ENCODE results near the gene C10orf67.

The C10orf67 gene

DNA sequence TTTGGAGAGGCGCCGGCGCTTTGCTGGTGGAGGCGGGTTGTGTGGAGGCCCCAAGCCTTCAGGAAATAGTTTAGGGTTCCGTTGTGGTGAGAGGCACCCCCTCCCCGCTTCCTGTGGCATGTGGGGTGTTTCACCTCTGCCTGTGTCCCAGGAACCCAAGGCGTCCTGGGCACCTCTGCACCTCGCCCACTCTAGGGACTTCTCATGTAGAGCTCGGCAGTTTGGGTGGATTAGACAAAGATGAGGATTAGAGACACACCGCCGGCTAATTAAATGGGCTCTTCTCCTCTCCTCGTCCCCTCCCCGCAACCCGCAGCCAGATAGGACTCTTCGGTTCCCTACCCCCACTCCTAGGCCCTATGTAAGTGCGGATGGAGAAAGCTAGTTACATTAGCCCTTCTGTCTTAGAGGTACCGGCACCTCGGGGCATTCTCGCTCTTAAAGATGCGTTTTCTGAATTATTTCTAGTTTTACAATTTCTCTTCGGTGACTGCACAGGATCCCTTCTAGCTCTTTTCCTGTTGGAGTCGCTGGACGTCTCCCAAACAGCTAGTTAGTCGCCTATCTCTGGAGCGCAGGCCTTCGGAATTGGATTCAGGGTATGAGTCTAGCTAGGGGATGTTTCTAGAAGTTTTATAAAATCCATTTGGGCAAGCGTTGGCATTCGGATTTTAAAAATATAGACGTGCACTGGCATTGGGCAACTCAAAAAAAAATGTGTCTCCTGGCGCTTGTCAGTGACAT, 144.7 kb downstream of the C10orf67 start:
- TF ChIP-seq, protein P1, sequence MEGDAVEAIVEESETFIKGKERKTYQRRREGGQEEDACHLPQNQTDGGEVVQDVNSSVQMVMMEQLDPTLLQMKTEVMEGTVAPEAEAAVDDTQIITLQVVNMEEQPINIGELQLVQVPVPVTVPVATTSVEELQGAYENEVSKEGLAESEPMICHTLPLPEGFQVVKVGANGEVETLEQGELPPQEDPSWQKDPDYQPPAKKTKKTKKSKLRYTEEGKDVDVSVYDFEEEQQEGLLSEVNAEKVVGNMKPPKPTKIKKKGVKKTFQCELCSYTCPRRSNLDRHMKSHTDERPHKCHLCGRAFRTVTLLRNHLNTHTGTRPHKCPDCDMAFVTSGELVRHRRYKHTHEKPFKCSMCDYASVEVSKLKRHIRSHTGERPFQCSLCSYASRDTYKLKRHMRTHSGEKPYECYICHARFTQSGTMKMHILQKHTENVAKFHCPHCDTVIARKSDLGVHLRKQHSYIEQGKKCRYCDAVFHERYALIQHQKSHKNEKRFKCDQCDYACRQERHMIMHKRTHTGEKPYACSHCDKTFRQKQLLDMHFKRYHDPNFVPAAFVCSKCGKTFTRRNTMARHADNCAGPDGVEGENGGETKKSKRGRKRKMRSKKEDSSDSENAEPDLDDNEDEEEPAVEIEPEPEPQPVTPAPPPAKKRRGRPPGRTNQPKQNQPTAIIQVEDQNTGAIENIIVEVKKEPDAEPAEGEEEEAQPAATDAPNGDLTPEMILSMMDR (IDR thresholded peaks at IDR 0.05; ENCODE audit: extremely low read depth, missing control alignments): no peak
- no peak for DNase-seq (ENCODE audit: low spot score)

DNA sequence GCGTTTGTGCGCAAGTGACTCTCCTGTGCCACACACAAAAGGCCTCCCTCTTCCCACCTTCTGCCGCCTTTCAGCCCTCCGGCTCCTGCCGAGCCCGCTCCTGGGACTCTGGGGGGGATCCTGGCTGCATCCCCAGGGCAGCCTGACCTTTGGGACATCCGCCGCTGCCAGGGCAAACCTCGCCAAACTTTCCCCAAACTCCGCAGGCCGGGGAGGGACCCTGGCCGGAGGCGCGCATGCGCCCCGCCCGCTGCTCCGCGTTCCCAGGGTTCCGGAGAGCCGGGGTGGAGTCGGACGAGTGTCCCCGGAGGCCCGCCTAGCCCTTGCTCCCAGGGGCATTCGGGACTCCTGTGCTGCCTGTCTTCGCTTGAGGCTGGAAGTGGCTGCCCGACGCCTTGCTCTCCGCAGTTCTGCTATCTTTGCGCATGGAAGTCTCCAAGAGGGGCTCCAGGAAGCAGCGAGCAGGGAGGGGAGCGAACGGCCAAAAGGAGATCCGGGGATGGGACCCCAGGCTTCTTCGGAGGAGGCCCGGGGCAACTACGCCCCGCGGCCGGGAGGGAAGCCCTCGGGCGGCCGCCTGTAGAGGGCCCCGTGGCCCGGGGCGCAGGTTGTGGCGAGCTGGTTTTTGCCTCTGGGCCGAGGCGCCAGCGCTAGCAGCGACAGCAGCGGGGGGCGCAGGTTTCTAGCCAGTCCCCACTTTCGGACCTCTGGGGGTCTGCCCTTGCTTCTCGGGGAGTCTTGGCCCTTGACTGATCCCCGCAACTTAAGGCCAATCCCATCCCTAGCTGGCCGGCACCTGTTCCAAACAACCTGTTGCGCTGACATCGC, 145.4 kb downstream of the C10orf67 start:
- DNase-seq (ENCODE audit: low spot score): no peak
- TF ChIP-seq, protein P1 (IDR thresholded peaks at IDR 0.05; ENCODE audit: extremely low read depth, missing control alignments): no peak

DNA sequence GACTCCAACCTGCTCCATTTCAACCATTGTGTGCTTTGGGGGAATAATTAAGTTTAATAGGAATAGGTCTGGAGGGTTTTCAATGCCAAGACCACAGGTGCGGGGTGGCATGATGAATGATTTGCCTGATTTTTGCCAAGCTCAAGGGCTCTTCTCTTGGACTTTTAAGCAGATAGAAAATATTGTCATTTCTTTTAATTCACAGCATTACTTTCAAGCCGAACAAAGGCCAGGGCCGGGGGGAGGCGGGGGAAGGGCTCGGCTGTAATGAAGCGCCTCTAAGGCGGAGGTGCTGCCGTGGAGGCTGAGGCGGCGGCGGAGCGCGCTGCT, 146.0 kb downstream of the C10orf67 start:
- TF ChIP-seq, protein P1 (IDR thresholded peaks at IDR 0.05; ENCODE audit: extremely low read depth, missing control alignments): no peak
- DNase-seq (ENCODE audit: low spot score): no peak

DNA sequence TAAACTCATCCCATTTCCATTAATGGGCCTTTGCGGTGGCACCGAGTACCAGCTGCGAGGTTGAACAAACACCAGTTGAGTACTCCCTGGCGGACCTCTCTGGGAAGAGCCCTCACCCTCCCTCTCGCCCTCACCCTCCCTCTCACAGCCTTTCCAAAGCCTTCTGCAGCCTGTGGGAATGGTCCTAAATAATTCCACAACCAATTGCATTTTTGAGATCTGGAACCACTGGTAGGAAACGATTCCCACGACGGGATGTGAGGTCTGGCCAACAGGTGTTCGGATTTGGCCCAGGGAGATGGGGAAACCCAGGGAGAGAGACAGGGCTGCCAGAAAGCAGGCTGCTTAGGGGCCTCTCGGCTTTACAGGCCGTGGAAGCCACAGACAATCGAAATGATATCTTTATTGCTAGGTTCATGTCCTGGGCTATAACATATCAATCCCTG, 147.2 kb downstream of the C10orf67 start:
- no peak for DNase-seq (ENCODE audit: low spot score)
- TF ChIP-seq, protein P1 (IDR thresholded peaks at IDR 0.05; ENCODE audit: extremely low read depth, missing control alignments): no peak

DNA sequence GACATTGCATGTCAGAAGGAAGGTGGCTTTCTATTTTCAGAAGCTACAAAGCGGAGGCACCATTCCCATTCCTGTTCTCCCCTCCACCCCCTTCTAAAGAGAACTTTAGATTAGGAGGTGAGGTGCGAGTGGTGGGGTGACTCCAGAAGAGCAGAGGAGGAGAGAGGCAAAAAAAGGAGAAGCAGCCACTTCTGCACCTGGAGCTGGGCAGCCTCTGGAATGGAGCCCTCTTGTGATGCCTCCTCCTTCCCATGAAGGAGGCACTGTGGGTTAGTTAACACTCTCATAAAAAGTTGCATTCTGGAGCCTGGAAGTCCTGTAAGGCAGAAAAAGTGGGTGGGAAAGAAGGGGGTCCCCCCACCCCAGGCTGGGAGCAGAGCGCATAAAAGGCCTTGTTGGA, 147.7 kb downstream of the C10orf67 start:
- TF ChIP-seq, protein P1 (IDR thresholded peaks at IDR 0.05; ENCODE audit: extremely low read depth, missing control alignments): no peak
- no peak for DNase-seq (ENCODE audit: low spot score)

DNA sequence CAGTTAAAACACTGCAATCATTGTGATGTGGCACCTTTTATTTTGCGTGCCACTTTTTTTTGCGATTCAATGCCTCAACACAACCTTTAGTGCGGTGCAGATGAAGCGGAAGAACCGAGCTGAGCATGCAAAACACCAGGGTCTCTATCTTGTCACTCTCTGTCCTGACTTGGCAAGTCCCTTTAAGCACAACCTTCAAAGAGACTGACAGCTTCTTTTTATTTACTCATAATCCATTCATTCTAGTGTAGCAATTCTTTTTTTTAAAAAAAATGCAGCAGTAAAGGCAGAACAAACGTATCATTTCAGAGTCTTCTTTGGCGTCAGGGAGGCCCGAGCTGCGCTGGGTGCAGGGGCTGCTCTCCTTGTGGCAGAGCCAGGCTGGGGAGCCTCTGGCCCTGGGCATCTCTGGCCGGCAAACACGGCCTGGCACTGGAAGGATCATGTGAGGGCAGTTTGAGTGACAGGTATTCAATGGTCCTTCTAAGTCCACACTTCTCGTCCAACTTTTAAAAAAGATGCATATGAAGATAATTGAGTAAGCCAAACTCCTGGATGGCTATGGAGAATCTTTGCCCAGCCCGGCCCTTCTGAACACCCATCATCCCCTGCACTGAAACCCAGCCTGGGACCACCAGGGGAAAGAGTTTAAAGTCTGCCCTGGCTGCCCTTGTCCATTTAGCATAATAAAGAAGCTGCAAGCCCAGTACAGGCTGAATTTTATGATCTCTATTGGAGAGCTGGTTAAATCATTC, 148.6 kb downstream of the C10orf67 start:
- DNase-seq (ENCODE audit: low spot score): no peak
- TF ChIP-seq, protein P1 (IDR thresholded peaks at IDR 0.05; ENCODE audit: extremely low read depth, missing control alignments): no peak
